T-helper 1 cell treated with Interleukin-12 subunit alpha and Interleukin-12 subunit beta and Interleukin-4 antibody, amounts not matched to agents 30 μg/mL and 1 μg/mL, for 36 hours (primary cell): ENCODE data around the gene FAM107B.
A peak's percentile ranks its signal among the peaks of the same experiment; 100 is the strongest.

ENCODE experiments used
- H3K27ac Mint-ChIP-seq: one replicate; pipeline ENCODE4 v1.8.0; 2021; ENCODE audit warnings: mild to moderate bottlenecking, mixed read lengths
- H3K27me3 Mint-ChIP-seq: one replicate; pipeline ENCODE4 v1.8.0; 2021; ENCODE audit warnings: low read depth, mixed read lengths
- H3K36me3 Mint-ChIP-seq: one replicate; pipeline ENCODE4 v1.8.0; 2021; ENCODE audit warnings: low read depth, mixed read lengths
- H3K4me1 Mint-ChIP-seq: one replicate; pipeline ENCODE4 v1.8.0; 2021; ENCODE audit warnings: low read depth, mixed read lengths
- H3K4me3 Mint-ChIP-seq: one replicate; pipeline ENCODE4 v1.8.0; 2021; ENCODE audit warnings: mild to moderate bottlenecking, moderate library complexity, mixed read lengths
- H3K9me3 Mint-ChIP-seq: one replicate; pipeline ENCODE4 v1.8.0; 2021; ENCODE audit warnings: mixed read lengths

Gene FAM107B

GRCh38 chr10:14583252-14583651 lies 191.4 kb downstream of the FAM107B start:
- H3K4me3 Mint-ChIP-seq: peak overlapping the region; percentile 78
- peaks cover 79% of the 10 kb centered on the region for H3K4me1 Mint-ChIP-seq
- H3K27me3 Mint-ChIP-seq: no peaks in the 10 kb centered on the region
- no peaks in the 10 kb centered on the region for H3K9me3 Mint-ChIP-seq
- H3K27ac Mint-ChIP-seq: peak overlapping the region; percentile 98
- H3K36me3 Mint-ChIP-seq: peaks cover 29% of the 10 kb centered on the region

- H3K27me3 Mint-ChIP-seq: no peaks in the 10 kb centered on the region
- peak overlapping the region; percentile 88 for H3K27ac Mint-ChIP-seq
- peaks cover 28% of the 10 kb centered on the region for H3K36me3 Mint-ChIP-seq
- peak overlapping the region; percentile 42 for H3K4me3 Mint-ChIP-seq
- H3K4me1 Mint-ChIP-seq: peaks cover 73% of the 10 kb centered on the region
- H3K9me3 Mint-ChIP-seq: no peaks in the 10 kb centered on the region
These were observed 193.0 kb downstream of the FAM107B start for GRCh38 chr10:14581553-14582321.

- Mint-ChIP-seq H3K4me3 (peak overlapping the region; percentile 63), H3K4me1 (peaks cover 70% of the 10 kb centered on the region), H3K36me3 (peaks cover 31% of the 10 kb centered on the region), H3K27me3 (no peaks in the 10 kb centered on the region), H3K27ac (peak overlapping the region; percentile 89), H3K9me3 (no peaks in the 10 kb centered on the region)
These were observed 193.9 kb downstream of the FAM107B start for GRCh38 chr10:14580671-14581332.

- peaks cover 65% of the 10 kb centered on the region for H3K4me1 Mint-ChIP-seq
- H3K9me3 Mint-ChIP-seq: no peaks in the 10 kb centered on the region
- no peak overlapping the region for H3K4me3 Mint-ChIP-seq
- H3K27me3 Mint-ChIP-seq: no peaks in the 10 kb centered on the region
- H3K36me3 Mint-ChIP-seq: peaks cover 31% of the 10 kb centered on the region
- peak overlapping the region; percentile 21 for H3K27ac Mint-ChIP-seq
These were observed 195.3 kb downstream of the FAM107B start for GRCh38 chr10:14579405-14579804.

- Mint-ChIP-seq H3K4me3 (no peak overlapping the region), H3K27me3 (no peaks in the 10 kb centered on the region), H3K27ac (peak overlapping the region; percentile 33), H3K9me3 (no peaks in the 10 kb centered on the region), H3K4me1 (peaks cover 58% of the 10 kb centered on the region), H3K36me3 (peaks cover 30% of the 10 kb centered on the region)
These were observed 196.4 kb downstream of the FAM107B start for GRCh38 chr10:14578060-14578952.

- Mint-ChIP-seq H3K27me3 (no peaks in the 10 kb centered on the region), H3K4me3 (no peak overlapping the region), H3K4me1 (peaks cover 64% of the 10 kb centered on the region), H3K36me3 (peaks cover 37% of the 10 kb centered on the region), H3K27ac (peak overlapping the region; percentile 74), H3K9me3 (no peaks in the 10 kb centered on the region)
These were observed 199.8 kb downstream of the FAM107B start for GRCh38 chr10:14574885-14575284.

GRCh38 chr10:14574291-14574690 lies 200.4 kb downstream of the FAM107B start:
- Mint-ChIP-seq H3K4me1 (peaks cover 68% of the 10 kb centered on the region), H3K27ac (peak overlapping the region; percentile 65), H3K4me3 (no peak overlapping the region)

GRCh38 chr10:14573666-14574261 lies 200.9 kb downstream of the FAM107B start:
- Mint-ChIP-seq H3K4me1 (peaks cover 69% of the 10 kb centered on the region), H3K36me3 (peaks cover 43% of the 10 kb centered on the region)

More at GRCh38 chr10:14574291-14574690, 200.4 kb downstream of the FAM107B start:
- H3K36me3 Mint-ChIP-seq: peaks cover 38% of the 10 kb centered on the region
- H3K27me3 Mint-ChIP-seq: no peaks in the 10 kb centered on the region
- H3K9me3 Mint-ChIP-seq: no peaks in the 10 kb centered on the region

DNA sequence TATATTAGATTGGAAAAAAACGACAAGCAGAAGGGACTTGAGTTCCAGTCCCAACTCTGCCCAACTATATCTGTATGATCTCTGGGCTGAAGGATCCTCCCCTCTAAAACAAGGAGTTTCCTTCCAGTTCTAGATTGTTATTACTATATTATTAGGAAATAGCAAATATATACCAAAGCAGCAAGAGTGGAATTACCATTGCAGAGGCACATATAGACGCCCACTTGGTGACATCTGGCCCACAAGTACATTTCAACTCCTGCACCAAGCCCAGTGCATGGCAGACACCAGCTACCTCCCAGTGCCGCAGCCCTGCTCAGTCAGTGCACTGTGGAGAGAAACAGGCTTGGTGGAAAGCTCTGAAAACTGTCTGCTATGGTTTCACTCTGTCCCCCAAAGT lies 201.9 kb downstream of the FAM107B start:
- no peak overlapping the region for H3K4me3 Mint-ChIP-seq
- no peaks in the 10 kb centered on the region for H3K9me3 Mint-ChIP-seq
- H3K27me3 Mint-ChIP-seq: no peaks in the 10 kb centered on the region
- peaks cover 47% of the 10 kb centered on the region for H3K36me3 Mint-ChIP-seq
- peak overlapping the region; percentile 65 for H3K27ac Mint-ChIP-seq
- H3K4me1 Mint-ChIP-seq: peaks cover 68% of the 10 kb centered on the region

More at GRCh38 chr10:14573666-14574261, 200.9 kb downstream of the FAM107B start:
- H3K27me3 Mint-ChIP-seq: no peaks in the 10 kb centered on the region
- no peaks in the 10 kb centered on the region for H3K9me3 Mint-ChIP-seq
- no peak overlapping the region for H3K4me3 Mint-ChIP-seq
- peak overlapping the region; percentile 65 for H3K27ac Mint-ChIP-seq

- Mint-ChIP-seq H3K4me1 (peaks cover 71% of the 10 kb centered on the region), H3K27ac (peak overlapping the region; percentile 96), H3K36me3 (peaks cover 54% of the 10 kb centered on the region), H3K4me3 (peak overlapping the region; percentile 89), H3K9me3 (no peaks in the 10 kb centered on the region), H3K27me3 (no peaks in the 10 kb centered on the region)
These were observed 202.7 kb downstream of the FAM107B start for GRCh38 chr10:14571866-14572507.

DNA sequence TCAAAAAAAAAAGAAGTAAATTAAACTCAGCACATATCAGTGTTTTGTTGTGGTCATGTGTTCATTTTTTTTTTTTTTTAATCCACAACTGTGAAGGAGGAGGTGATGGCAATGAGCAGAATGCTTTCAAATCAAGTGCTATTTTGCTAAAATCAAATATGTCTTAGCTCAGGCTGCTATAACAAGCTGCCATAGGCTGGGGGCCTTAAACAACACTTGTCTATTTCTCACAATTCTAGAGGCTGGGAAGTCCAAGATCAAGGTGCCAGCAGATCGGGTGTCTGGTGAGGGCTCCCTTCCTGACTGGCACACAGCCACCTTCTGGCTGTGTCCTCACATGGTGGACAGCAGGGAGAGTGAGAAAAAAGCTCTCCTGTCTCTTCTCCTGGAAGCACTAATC lies 203.9 kb downstream of the FAM107B start:
- Mint-ChIP-seq H3K9me3 (peaks cover 8% of the 10 kb centered on the region), H3K27me3 (no peaks in the 10 kb centered on the region), H3K4me3 (peak overlapping the region; percentile 89), H3K36me3 (peaks cover 58% of the 10 kb centered on the region), H3K27ac (peak overlapping the region; percentile 96), H3K4me1 (peaks cover 74% of the 10 kb centered on the region)

DNA sequence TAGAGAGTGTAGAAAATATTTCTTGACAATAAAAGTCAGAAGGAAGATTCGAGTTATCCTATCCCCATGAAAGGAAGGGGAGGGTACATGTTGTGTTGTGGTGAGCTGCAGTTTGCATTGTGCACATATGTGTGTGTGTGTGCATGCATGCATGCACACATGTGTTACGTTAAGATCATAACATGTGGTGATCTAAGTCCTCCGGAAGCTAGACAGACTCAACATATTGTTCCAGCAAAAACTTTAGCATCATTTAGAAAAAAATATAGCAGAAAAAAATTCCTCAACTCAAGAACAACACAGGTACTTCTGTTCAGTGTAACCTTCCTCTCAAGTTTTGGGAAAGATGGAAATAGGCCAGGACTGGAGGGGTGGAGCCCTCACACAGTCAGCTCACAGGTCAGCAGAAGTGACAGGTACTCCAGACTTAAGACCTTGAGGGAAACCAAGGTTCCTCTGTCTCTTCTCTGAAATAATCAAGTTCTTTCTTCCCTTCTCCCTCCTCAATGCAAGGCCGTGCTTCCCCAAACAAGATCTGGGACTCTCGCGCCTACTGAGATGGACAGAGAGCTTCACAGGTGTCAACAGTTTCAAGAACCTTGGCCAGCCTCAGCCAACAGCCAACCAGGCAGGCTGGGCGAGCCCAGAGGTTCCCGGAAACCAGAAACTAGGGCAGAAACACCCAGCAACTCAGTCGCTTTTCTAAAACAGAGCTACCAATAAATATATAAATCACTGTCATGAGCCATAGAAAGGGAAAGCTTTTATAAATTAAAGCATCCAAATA lies 205.2 kb downstream of the FAM107B start:
- Mint-ChIP-seq H3K27me3 (no peaks in the 10 kb centered on the region), H3K27ac (peak overlapping the region; percentile 96), H3K4me1 (peaks cover 76% of the 10 kb centered on the region), H3K36me3 (peaks cover 62% of the 10 kb centered on the region), H3K4me3 (peak overlapping the region; percentile 89), H3K9me3 (peaks cover 8% of the 10 kb centered on the region)

GRCh38 chr10:14567421-14567820 lies 207.3 kb downstream of the FAM107B start:
- Mint-ChIP-seq H3K27ac (peak overlapping the region; percentile 76), H3K36me3 (peaks cover 64% of the 10 kb centered on the region), H3K9me3 (peaks cover 8% of the 10 kb centered on the region), H3K27me3 (no peaks in the 10 kb centered on the region), H3K4me3 (peak overlapping the region; percentile 4), H3K4me1 (peaks cover 82% of the 10 kb centered on the region)
